DOHH2 (cell line): ENCODE data around the gene CYSLTR2.

Source experiments
- H3F3A ChIP-seq: fragments of 200-600 bp; sonication (generic), shearing (Covaris generic); 2 replicates; pipeline ENCODE4 v1.6.0; 2016; ENCODE audit warnings: antibody characterized with exemption, mild to moderate bottlenecking; ENCODE audit not compliant: control insufficient read depth, insufficient read depth
- H3K27ac ChIP-seq: fragments of 200-600 bp; sonication (generic); 2 replicates; pipeline ENCODE4 v1.5.1; 2014; ENCODE audit warnings: low read depth, mild to moderate bottlenecking, low read length, moderate library complexity
- H3K27me3 ChIP-seq: fragments of 200-600 bp; sonication (generic); 2 replicates; pipeline ENCODE4 v1.6.1; 2014; ENCODE audit warnings: mild to moderate bottlenecking, low read length, mixed read lengths; ENCODE audit not compliant: control insufficient read depth
- H3K36me3 ChIP-seq: fragments of 200-600 bp; sonication (generic); 2 replicates; pipeline ENCODE4 v1.6.1; 2014; ENCODE audit warnings: mild to moderate bottlenecking, low read length, moderate library complexity, mixed read lengths; ENCODE audit not compliant: control insufficient read depth
- H3K4me1 ChIP-seq: fragments of 200-600 bp; sonication (generic); 2 replicates; pipeline ENCODE4 v1.6.1; 2014; ENCODE audit warnings: mild to moderate bottlenecking, low read length, mixed read lengths; ENCODE audit not compliant: control insufficient read depth
- H3K4me2 ChIP-seq: fragments of 200-600 bp; sonication (generic); 2 replicates; pipeline ENCODE4 v1.6.0; 2014; ENCODE audit warnings: mild to moderate bottlenecking, low read length, moderate library complexity
- H3K4me3 ChIP-seq: fragments of 200-600 bp; sonication (generic); 2 replicates; pipeline ENCODE4 v1.5.1; 2014; ENCODE audit warnings: mild to moderate bottlenecking, low read length, mixed read lengths
- H3K79me2 ChIP-seq: fragments of 200-600 bp; sonication (generic); 2 replicates; pipeline ENCODE4 v1.6.1; 2014; ENCODE audit warnings: mild to moderate bottlenecking, low read length, mixed read lengths; ENCODE audit not compliant: control insufficient read depth
- H3K9me2 ChIP-seq: fragments of 200-600 bp; sonication (generic); replicated peaks from 2 replicates; pipeline ENCODE4 v1.6.1; 2014; ENCODE audit warnings: mild to moderate bottlenecking, low read length, mixed read lengths; ENCODE audit not compliant: control insufficient read depth
- H3K9me3 ChIP-seq: fragments of 200-600 bp; sonication (generic); 2 replicates; pipeline ENCODE4 v1.6.1; 2014; ENCODE audit warnings: antibody characterized with exemption, low read length, mixed read lengths; ENCODE audit not compliant: control insufficient read depth, insufficient read depth
- H4K20me1 ChIP-seq: fragments of 200-600 bp; sonication (generic); 2 replicates; pipeline ENCODE4 v1.6.0; 2014; ENCODE audit warnings: low read depth, mild to moderate bottlenecking, antibody characterized with exemption, low read length, moderate library complexity; ENCODE audit not compliant: control insufficient read depth, insufficient read depth
- CTCF ChIP-seq: fragments of 200-600 bp; sonication (generic); IDR thresholded peaks from one replicate; pipeline ENCODE4 v1.5.1; 2014; ENCODE audit warnings: antibody characterized with exemption, mild to moderate bottlenecking, low read depth, low read length; ENCODE audit not compliant: poor library complexity, severe bottlenecking
- EZH2phosphoT487 ChIP-seq: fragments of 200-600 bp; sonication (generic); IDR thresholded peaks from 2 replicates; pipeline ENCODE4 v1.6.1; 2017; ENCODE audit warnings: borderline replicate concordance, mild to moderate bottlenecking, antibody characterized with exemption, low read length, moderate library complexity, mixed read lengths

CYSLTR2 gene

GRCh38 chr13:48708764-48709163 is 55.0 kb downstream of the CYSLTR2 start:
- H3K27me3 ChIP-seq = no peaks in the 10 kb centered on the region
- TF ChIP-seq CTCF (no peak), EZH2phosphoT487 (no peak)
- H4K20me1 ChIP-seq = no peaks in the 10 kb centered on the region

GRCh38 chr13:48709213-48709612 is 55.5 kb downstream of the CYSLTR2 start:
- TF ChIP-seq EZH2phosphoT487 (no peak), CTCF (no peak)
- no peaks in the 10 kb centered on the region for H3K4me1 ChIP-seq
- H3K9me2 ChIP-seq = no peaks in the 10 kb centered on the region
- no peaks in the 10 kb centered on the region for H3F3A ChIP-seq
- H3K27ac ChIP-seq = no peak overlapping the region
- H3K4me2 ChIP-seq = no peak overlapping the region
- no peaks in the 10 kb centered on the region for H4K20me1 ChIP-seq
- no peaks in the 10 kb centered on the region for H3K36me3 ChIP-seq
- no peaks in the 10 kb centered on the region for H3K79me2 ChIP-seq
- no peak overlapping the region for H3K4me3 ChIP-seq
- no peaks in the 10 kb centered on the region for H3K27me3 ChIP-seq
- peaks cover 2% of the 10 kb centered on the region; the same call in 1 of the 2 replicates for H3K9me3 ChIP-seq

More at GRCh38 chr13:48708764-48709163, 55.0 kb downstream of the CYSLTR2 start:
- no peak overlapping the region for H3K27ac ChIP-seq
- no peaks in the 10 kb centered on the region for H3F3A ChIP-seq
- no peak overlapping the region for H3K4me3 ChIP-seq
- no peaks in the 10 kb centered on the region for H3K9me3 ChIP-seq
- H3K4me2 ChIP-seq = no peak overlapping the region
- no peaks in the 10 kb centered on the region for H3K9me2 ChIP-seq
- H3K79me2 ChIP-seq = no peaks in the 10 kb centered on the region
- H3K4me1 ChIP-seq = no peaks in the 10 kb centered on the region
- H3K36me3 ChIP-seq = no peaks in the 10 kb centered on the region

- Histone ChIP-seq H3K79me2 (no peaks in the 10 kb centered on the region), H3K27me3 (no peaks in the 10 kb centered on the region), H3K4me3 (no peak overlapping the region), H3K9me3 (peaks cover 4% of the 10 kb centered on the region; the same call in 1 of the 2 replicates), H3F3A (no peaks in the 10 kb centered on the region), H3K4me1 (no peaks in the 10 kb centered on the region), H3K9me2 (no peaks in the 10 kb centered on the region), H3K27ac (no peak overlapping the region), H4K20me1 (no peaks in the 10 kb centered on the region), H3K4me2 (no peak overlapping the region), H3K36me3 (no peaks in the 10 kb centered on the region)
- TF ChIP-seq EZH2phosphoT487 = no peak
- no peak for TF ChIP-seq CTCF
These were observed 56.4 kb downstream of the CYSLTR2 start for GRCh38 chr13:48710160-48710559.

- Histone ChIP-seq H3K9me2 (no peaks in the 10 kb centered on the region), H3K4me2 (no peak overlapping the region), H3K79me2 (no peaks in the 10 kb centered on the region), H3F3A (no peaks in the 10 kb centered on the region), H4K20me1 (no peaks in the 10 kb centered on the region), H3K27ac (no peak overlapping the region), H3K4me3 (no peak overlapping the region), H3K36me3 (no peaks in the 10 kb centered on the region), H3K27me3 (no peaks in the 10 kb centered on the region), H3K4me1 (no peaks in the 10 kb centered on the region), H3K9me3 (peaks cover 9% of the 10 kb centered on the region; the same call in 1 of the 2 replicates)
- TF ChIP-seq CTCF (no peak), EZH2phosphoT487 (no peak)
These were observed 58.4 kb downstream of the CYSLTR2 start for GRCh38 chr13:48712141-48712540.
